Gastroesophageal sphincter (tissue), 3 donors: ENCODE data around the gene MARK3.

ENCODE experiments used
- CTCF ChIP-seq, 4 experiments: fragments of 200-600 bp in 2 of 4; fragments of 450-650 bp in 2 of 4; sonication (generic) in 1 of 4; IDR thresholded peaks; one replicate each; pipeline ENCODE4 v1.5.1; 2017 to 2019; ENCODE audit warnings: antibody characterized with exemption in 4 of 4, mild to moderate bottlenecking in 2 of 4, moderate library complexity in 2 of 4
- POLR2AphosphoS5 ChIP-seq: sonication (generic); formaldehyde crosslinking; IDR thresholded peaks from one replicate; pipeline ENCODE4 v1.6.1; 2017; ENCODE audit warnings: antibody characterized with exemption

- no peak for TF ChIP-seq CTCF (IDR thresholded peaks at IDR 0.05)
- no peak for TF ChIP-seq POLR2AphosphoS5
Observed at GRCh38 chr14:103491691-103492090, 106.5 kb downstream of the MARK3 start.
